Measurements from ENCODE around the gene DDX55.

The DDX55 gene

GRCh38 chr12:123634142-123634561, 32.3 kb downstream of the DDX55 start:
- peak; percentile 8; the same call in 2 of the 3 replicates for ATAC-seq
- TF ChIP-seq BACH2 (CRISPR knock-in tag; IDR thresholded peaks at IDR 0.05; ENCODE audit: borderline replicate concordance) (no peak), TOX (CRISPR knock-in tag; IDR thresholded peaks at IDR 0.05; ENCODE audit: borderline replicate concordance) (no peak), ZFP30 (CRISPR knock-in tag; IDR thresholded peaks at IDR 0.05) (no peak), ZNF565 (CRISPR knock-in tag; conservative IDR thresholded peaks at IDR 0.05; ENCODE audit: low read depth) (no peak), SNAI2 (CRISPR knock-in tag; IDR thresholded peaks at IDR 0.05) (no peak), RARB (CRISPR knock-in tag; IDR thresholded peaks at IDR 0.05) (no peak), GLIS3 (CRISPR knock-in tag; IDR thresholded peaks at IDR 0.05) (no peak), ZFP3 (CRISPR knock-in tag; IDR thresholded peaks at IDR 0.05) (no peak), PPARA (CRISPR knock-in tag; IDR thresholded peaks at IDR 0.05; ENCODE audit: borderline replicate concordance) (no peak), TSHZ2 (CRISPR knock-in tag; IDR thresholded peaks at IDR 0.05) (no peak), ISL1 (CRISPR knock-in tag; IDR thresholded peaks at IDR 0.05) (no peak), CREB5 (CRISPR knock-in tag; IDR thresholded peaks at IDR 0.05; ENCODE audit: low read depth) (no peak)
- TF ChIP-seq, protein P1, sequence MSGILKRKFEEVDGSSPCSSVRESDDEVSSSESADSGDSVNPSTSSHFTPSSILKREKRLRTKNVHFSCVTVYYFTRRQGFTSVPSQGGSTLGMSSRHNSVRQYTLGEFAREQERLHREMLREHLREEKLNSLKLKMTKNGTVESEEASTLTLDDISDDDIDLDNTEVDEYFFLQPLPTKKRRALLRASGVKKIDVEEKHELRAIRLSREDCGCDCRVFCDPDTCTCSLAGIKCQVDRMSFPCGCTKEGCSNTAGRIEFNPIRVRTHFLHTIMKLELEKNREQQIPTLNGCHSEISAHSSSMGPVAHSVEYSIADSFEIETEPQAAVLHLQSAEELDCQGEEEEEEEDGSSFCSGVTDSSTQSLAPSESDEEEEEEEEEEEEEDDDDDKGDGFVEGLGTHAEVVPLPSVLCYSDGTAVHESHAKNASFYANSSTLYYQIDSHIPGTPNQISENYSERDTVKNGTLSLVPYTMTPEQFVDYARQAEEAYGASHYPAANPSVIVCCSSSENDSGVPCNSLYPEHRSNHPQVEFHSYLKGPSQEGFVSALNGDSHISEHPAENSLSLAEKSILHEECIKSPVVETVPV (CRISPR knock-in tag; IDR thresholded peaks at IDR 0.05), result no peak

GRCh38 chr12:123643911-123644310, 42.0 kb downstream of the DDX55 start:
- no peak for ATAC-seq
- TF ChIP-seq ZNF8 (CRISPR knock-in tag; IDR thresholded peaks at IDR 0.05) (no peak), CSDC2 (CRISPR knock-in tag; IDR thresholded peaks at IDR 0.05) (no peak), ISL1 (CRISPR knock-in tag; IDR thresholded peaks at IDR 0.05) (no peak)

DNA sequence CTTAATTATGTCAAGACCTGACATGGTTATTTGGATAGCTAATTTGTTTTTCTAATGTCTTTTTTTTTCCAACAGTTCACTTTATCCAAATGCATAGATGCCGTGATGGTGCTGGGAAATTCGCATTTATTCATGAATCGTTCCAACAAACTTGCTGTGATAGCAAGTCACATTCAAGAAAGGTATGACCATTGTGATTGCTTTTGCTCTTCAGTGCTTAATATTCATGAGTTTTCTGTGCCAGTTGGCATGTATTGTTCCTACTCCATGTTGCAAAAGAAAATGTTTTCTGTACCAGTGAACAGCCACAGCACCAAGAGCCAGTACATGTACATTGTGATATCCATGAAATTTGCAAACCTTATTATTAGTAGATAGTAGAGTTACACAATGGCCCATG, 43.5 kb downstream of the DDX55 start:
- TF ChIP-seq SNAI2 (CRISPR knock-in tag; IDR thresholded peaks at IDR 0.05) (no peak), ZFP30 (CRISPR knock-in tag; IDR thresholded peaks at IDR 0.05) (no peak), BACH2 (CRISPR knock-in tag; IDR thresholded peaks at IDR 0.05; ENCODE audit: borderline replicate concordance) (no peak), ZNF565 (CRISPR knock-in tag; conservative IDR thresholded peaks at IDR 0.05; ENCODE audit: low read depth) (no peak), TSHZ2 (CRISPR knock-in tag; IDR thresholded peaks at IDR 0.05) (no peak), ARNTL (CRISPR knock-in tag; IDR thresholded peaks at IDR 0.05; ENCODE audit: borderline replicate concordance, low read depth) (no peak), ZFP3 (CRISPR knock-in tag; IDR thresholded peaks at IDR 0.05) (no peak), PPARA (CRISPR knock-in tag; IDR thresholded peaks at IDR 0.05; ENCODE audit: borderline replicate concordance) (no peak)
- TF ChIP-seq, protein P1 (CRISPR knock-in tag; IDR thresholded peaks at IDR 0.05), result no peak
- TF ChIP-seq, protein P2, sequence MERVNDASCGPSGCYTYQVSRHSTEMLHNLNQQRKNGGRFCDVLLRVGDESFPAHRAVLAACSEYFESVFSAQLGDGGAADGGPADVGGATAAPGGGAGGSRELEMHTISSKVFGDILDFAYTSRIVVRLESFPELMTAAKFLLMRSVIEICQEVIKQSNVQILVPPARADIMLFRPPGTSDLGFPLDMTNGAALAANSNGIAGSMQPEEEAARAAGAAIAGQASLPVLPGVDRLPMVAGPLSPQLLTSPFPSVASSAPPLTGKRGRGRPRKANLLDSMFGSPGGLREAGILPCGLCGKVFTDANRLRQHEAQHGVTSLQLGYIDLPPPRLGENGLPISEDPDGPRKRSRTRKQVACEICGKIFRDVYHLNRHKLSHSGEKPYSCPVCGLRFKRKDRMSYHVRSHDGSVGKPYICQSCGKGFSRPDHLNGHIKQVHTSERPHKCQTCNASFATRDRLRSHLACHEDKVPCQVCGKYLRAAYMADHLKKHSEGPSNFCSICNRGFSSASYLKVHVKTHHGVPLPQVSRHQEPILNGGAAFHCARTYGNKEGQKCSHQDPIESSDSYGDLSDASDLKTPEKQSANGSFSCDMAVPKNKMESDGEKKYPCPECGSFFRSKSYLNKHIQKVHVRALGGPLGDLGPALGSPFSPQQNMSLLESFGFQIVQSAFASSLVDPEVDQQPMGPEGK (CRISPR knock-in tag; IDR thresholded peaks at IDR 0.05; ENCODE audit: borderline replicate concordance), result no peak
- ATAC-seq, result no peak
